HG02981 (cell line): ENCODE measurements around the gene ADGRB2.

ENCODE experiments used
- ATAC-seq: cut with Tn5 transposase; IDR thresholded peaks from one replicate; pipeline ENCODE4 v1.9.1; 2021; ENCODE audit warnings: mild to moderate bottlenecking, moderate library complexity; ENCODE audit not compliant: unreplicated experiment

ADGRB2 gene

GRCh38 chr1:31764312-31765040 lies at the start of gene ADGRB2:
ADGRB2 (minus strand) TSS chr1:31764340; CDS start chr1:31757221, 7,119 bp downstream.
- ATAC-seq = no peak

GRCh38 chr1:31812158-31812829 lies 48.2 kb upstream of the ADGRB2 start:
- ATAC-seq = no peak

GRCh38 chr1:31811605-31812004 lies 47.5 kb upstream of the ADGRB2 start:
- ATAC-seq = no peak

- no peak for ATAC-seq
Observed at GRCh38 chr1:31809698-31810097, 45.6 kb upstream of the ADGRB2 start.

- no peak for ATAC-seq
Observed at GRCh38 chr1:31807273-31808048, 43.3 kb upstream of the ADGRB2 start.

- no peak for ATAC-seq
Observed at GRCh38 chr1:31805318-31805717, 41.2 kb upstream of the ADGRB2 start.

GRCh38 chr1:31804098-31804497 lies 40.0 kb upstream of the ADGRB2 start:
- ATAC-seq = no peak

GRCh38 chr1:31803610-31804009 lies 39.5 kb upstream of the ADGRB2 start:
- no peak for ATAC-seq

GRCh38 chr1:31802190-31803150 lies 38.3 kb upstream of the ADGRB2 start:
- ATAC-seq = no peak

GRCh38 chr1:31801458-31801857 lies 37.3 kb upstream of the ADGRB2 start:
- ATAC-seq = no peak

GRCh38 chr1:31800674-31800967 lies 36.5 kb upstream of the ADGRB2 start:
- no peak for ATAC-seq

GRCh38 chr1:31799895-31800673 lies 35.9 kb upstream of the ADGRB2 start:
- no peak for ATAC-seq

GRCh38 chr1:31799196-31799894 lies 35.2 kb upstream of the ADGRB2 start:
- no peak for ATAC-seq

- no peak for ATAC-seq
Observed at GRCh38 chr1:31798433-31799195, 34.5 kb upstream of the ADGRB2 start.

- ATAC-seq = no peak
Observed at GRCh38 chr1:31798086-31798432, 33.9 kb upstream of the ADGRB2 start.

GRCh38 chr1:31797216-31797615 lies 33.1 kb upstream of the ADGRB2 start:
- ATAC-seq = no peak

GRCh38 chr1:31796707-31797106 lies 32.6 kb upstream of the ADGRB2 start:
- ATAC-seq = no peak

- no peak for ATAC-seq
Observed at GRCh38 chr1:31795801-31796621, 31.9 kb upstream of the ADGRB2 start.
